Liver (tissue), 9 donors: Measurements from ENCODE around the gene FASTK. TPM values are rescaled to one million over a fixed set of nuclear protein-coding genes. Genes with fewer than 3 reads are reported as not detected.

Source experiments
- DNase-seq: peaks from one replicate; pipeline ENCODE4 v3.0.0-alpha.2; 2017; ENCODE audit warnings: low spot score
- H3K27ac ChIP-seq, 2 donors: one replicate each; pipeline ENCODE4 v1.7.0; 2013; ENCODE audit warnings: inconsistent platforms in 2 of 2, low read length in 2 of 2, control low read depth in 1 of 2, low read depth in 1 of 2, mild to moderate bottlenecking in 1 of 2
- H3K27me3 ChIP-seq, 4 donors: one replicate each; pipeline versions ENCODE4 v1.6.1 to v1.7.0; 2013; ENCODE audit warnings: low read length in 3 of 4, inconsistent platforms in 1 of 4, mild to moderate bottlenecking in 1 of 4, moderate library complexity in 1 of 4; ENCODE audit not compliant: control insufficient read depth in 4 of 4, insufficient read depth in 4 of 4
- H3K36me3 ChIP-seq, 4 donors: one replicate each; pipeline versions ENCODE4 v1.6.1 to v1.7.0; 2013; ENCODE audit warnings: low read length in 3 of 4, mild to moderate bottlenecking in 3 of 4, low read depth in 1 of 4, moderate library complexity in 1 of 4; ENCODE audit not compliant: control insufficient read depth in 4 of 4, insufficient read depth in 3 of 4
- H3K4me1 ChIP-seq, 4 donors: one replicate each; pipeline versions ENCODE4 v1.6.1 to v1.7.0; 2013; ENCODE audit warnings: low read length in 3 of 4, mild to moderate bottlenecking in 3 of 4, moderate library complexity in 1 of 4; ENCODE audit not compliant: control insufficient read depth in 4 of 4, insufficient read depth in 4 of 4
- H3K4me3 ChIP-seq, 3 donors: one replicate each; pipeline versions ENCODE4 v1.6.1 to v1.7.0; 2013; ENCODE audit warnings: low read length in 3 of 3, control low read depth in 1 of 3, low read depth in 1 of 3, mild to moderate bottlenecking in 1 of 3
- H3K9ac ChIP-seq, 2 donors: one replicate each; pipeline ENCODE4 v1.7.0; 2013; ENCODE audit warnings: low read length in 2 of 2, mild to moderate bottlenecking in 2 of 2, moderate library complexity in 2 of 2, control low read depth in 1 of 2, low read depth in 1 of 2
- H3K9me3 ChIP-seq, 4 donors: one replicate each; pipeline versions ENCODE4 v1.6.1 to v1.7.0; 2013; ENCODE audit warnings: low read length in 3 of 4; ENCODE audit not compliant: control insufficient read depth in 4 of 4
- FOXA2 ChIP-seq: IDR thresholded peaks from 2 replicates; pipeline ENCODE4 v1.6.1; 2016; ENCODE audit warnings: antibody characterized with exemption
- GABPA ChIP-seq, 2 donors: IDR thresholded peaks in 1 of 2; conservative IDR thresholded peaks in 1 of 2; 2 replicates each; pipeline ENCODE4 v1.6.1; 2016; ENCODE audit warnings: antibody characterized with exemption in 2 of 2, mild to moderate bottlenecking in 1 of 2, moderate library complexity in 1 of 2
- HNF4A ChIP-seq, 2 donors: conservative IDR thresholded peaks; 2 replicates each; pipeline ENCODE4 v1.6.1; 2016; ENCODE audit warnings: antibody characterized with exemption in 2 of 2, mild to moderate bottlenecking in 2 of 2
- JUND ChIP-seq, 2 donors: IDR thresholded peaks; 2 replicates each; pipeline ENCODE4 v1.6.1; 2016; ENCODE audit warnings: antibody characterized with exemption in 2 of 2
- NR2F2 ChIP-seq: IDR thresholded peaks from 2 replicates; pipeline ENCODE4 v1.6.1; 2016; ENCODE audit warnings: antibody characterized with exemption
- RXRA ChIP-seq, 2 donors: IDR thresholded peaks; 2 replicates each; pipeline ENCODE4 v1.6.1; 2017 to 2018; ENCODE audit warnings: antibody characterized with exemption in 2 of 2, mild to moderate bottlenecking in 1 of 2
- WGBS: extraction: QIAGEN DNeasy Blood & Tissue Kit; methylation state at CpG from one replicate; pipeline ENCODE4 v1.1.7; 2013; 5-methylcytosine and 5-hydroxymethylcytosine counted together
- polyA plus RNA-seq, 2 donors: library from polyadenylated mRNA; stranded (reverse) in 1 of 2; unstranded in 1 of 2; fragments of 200-250 nt in 1 of 2; fragments of >200 nt in 1 of 2; fragmentation: Nextera tagmentation in 1 of 2; extraction: Ambion mirVana in 1 of 2; gene quantifications; one replicate each; pipeline versions ENCODE4 v1.2.1 to v1.2.3, GENCODE V29; 2013 to 2015
- total RNA-seq, 2 donors: library from RNA; depleted of rRNA; stranded (reverse); fragments of >200 nt; gene quantifications; one replicate each; pipeline ENCODE4 v1.2.3, GENCODE V29; 2014
- TF ChIP-seq, protein P1 (sequence below): IDR thresholded peaks from 2 replicates; pipeline ENCODE4 v1.6.1; 2016; ENCODE audit warnings: antibody characterized with exemption
- TF ChIP-seq, protein P2 (sequence below): fragments of 150-350 bp; IDR thresholded peaks from 2 replicates; pipeline ENCODE4 v1.5.1; 2017; ENCODE audit warnings: improper control_type of control experiment, low read depth, low read length; ENCODE audit not compliant: missing input control
- TF ChIP-seq, protein P3 (sequence below): IDR thresholded peaks from 2 replicates; pipeline ENCODE4 v1.6.1; 2016; ENCODE audit warnings: antibody characterized with exemption
- donor health status: healthy.
- donor health status: healthy.
- donor health status: healthy.
- donor health status: healthy.
- donor health status: healthy.

The FASTK gene
- total and polyA plus RNA-seq, 4 donors, result 31.1 to 62.8 (median 43.7) TPM

DNA sequence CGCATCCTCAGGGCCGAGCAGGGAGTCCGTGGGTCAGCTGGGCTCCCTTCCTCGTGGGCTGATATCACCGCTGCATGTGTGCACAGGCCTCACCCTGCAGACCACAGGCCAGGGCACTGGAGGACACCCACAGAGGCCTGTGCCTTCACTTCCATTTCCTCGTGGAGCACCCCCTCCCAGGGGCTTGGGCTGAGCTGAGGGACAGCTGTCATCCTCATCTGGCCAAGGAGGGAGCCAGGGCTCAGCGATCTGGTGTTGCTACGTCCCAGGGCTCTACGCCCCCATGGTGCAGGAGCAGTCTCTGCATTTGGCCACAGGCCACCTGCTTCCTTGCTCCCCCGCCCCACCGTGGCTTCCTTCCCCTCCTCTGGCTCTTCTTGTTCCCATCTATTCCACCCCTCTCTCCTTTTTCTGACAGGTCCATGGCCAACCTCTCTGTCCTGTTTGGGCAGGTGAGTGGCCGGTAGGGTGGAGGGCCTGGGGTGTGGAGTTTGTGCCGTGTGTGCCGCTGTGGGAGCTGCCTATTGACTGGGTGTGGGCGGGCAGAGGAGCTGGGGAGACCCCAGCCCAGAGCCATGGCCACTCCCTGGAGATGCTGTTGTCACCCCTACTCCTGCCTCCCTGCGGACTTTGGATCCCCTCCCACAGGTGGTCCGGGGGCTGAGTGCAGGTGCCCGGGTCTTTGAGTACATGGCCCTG lies 40.6 kb downstream of the FASTK start:
- H3K4me3 ChIP-seq, result no peak overlapping the region
- no peak for DNase-seq
- H3K36me3 ChIP-seq, result peaks cover 0 to 29% (median 2%) of the 10 kb centered on the region in 4 donors
- H3K9me3 ChIP-seq, result no peaks in the 10 kb centered on the region
- H3K4me1 ChIP-seq, result peaks cover 0 to 5% (median 0%) of the 10 kb centered on the region in 4 donors
- H3K27me3 ChIP-seq, result no peaks in the 10 kb centered on the region
- H3K9ac ChIP-seq, result no peak overlapping the region
- no peak overlapping the region for H3K27ac ChIP-seq
- 77% methylated on average over 18 of the region's 18 CpGs for WGBS
- no peak for TF ChIP-seq GABPA (IDR thresholded peaks at IDR 0.05 in 1 of 2, conservative IDR thresholded peaks at IDR 0.05 in 1 of 2)
- TF ChIP-seq FOXA2, result no peak
- no peak for TF ChIP-seq RXRA (IDR thresholded peaks at IDR 0.05)
- TF ChIP-seq, protein P1, sequence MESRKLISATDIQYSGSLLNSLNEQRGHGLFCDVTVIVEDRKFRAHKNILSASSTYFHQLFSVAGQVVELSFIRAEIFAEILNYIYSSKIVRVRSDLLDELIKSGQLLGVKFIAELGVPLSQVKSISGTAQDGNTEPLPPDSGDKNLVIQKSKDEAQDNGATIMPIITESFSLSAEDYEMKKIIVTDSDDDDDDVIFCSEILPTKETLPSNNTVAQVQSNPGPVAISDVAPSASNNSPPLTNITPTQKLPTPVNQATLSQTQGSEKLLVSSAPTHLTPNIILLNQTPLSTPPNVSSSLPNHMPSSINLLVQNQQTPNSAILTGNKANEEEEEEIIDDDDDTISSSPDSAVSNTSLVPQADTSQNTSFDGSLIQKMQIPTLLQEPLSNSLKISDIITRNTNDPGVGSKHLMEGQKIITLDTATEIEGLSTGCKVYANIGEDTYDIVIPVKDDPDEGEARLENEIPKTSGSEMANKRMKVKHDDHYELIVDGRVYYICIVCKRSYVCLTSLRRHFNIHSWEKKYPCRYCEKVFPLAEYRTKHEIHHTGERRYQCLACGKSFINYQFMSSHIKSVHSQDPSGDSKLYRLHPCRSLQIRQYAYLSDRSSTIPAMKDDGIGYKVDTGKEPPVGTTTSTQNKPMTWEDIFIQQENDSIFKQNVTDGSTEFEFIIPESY, result no peak

DNA sequence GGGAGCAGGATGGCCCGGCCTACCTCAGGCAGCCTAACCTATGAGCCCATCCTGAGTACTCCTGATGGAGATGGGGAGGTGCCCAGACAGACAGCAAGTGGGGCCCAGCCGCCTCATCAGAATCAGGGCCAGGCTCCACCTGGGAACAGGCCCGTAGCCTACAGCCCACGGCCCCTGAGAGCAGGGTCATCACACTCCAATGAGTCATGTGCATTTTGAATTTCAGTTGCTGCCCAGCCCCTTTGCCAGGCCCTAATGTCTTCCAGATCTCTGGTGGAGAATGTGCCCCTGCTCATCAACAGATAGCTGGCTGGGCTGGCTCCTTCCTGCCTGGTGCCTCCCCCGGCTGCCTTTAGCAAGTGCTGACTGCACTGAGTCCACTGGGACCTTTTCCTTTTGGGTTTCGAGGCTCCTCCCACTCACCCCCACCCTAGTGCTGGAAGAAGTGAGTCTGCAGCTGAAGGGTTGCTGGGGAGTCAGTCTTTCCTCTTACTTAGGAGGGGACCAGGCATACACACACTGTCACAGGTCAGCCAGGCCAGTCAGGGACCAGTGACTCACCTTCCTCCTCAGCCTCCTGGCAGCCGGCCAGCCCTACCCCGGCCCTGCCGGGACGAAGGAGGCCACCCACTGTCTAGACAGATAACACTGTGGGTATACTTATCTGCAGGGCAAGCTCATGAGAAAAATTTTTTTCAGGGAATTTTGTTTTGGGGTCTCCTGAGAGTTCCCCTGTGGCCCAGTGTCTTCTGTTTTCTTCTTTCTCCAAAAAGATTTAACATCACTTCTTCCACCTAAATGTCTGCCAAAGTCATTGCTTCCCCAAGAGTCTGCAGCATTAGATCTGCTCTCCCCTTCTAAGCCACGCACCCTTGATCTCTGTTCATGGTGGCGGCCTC lies 41.4 kb downstream of the FASTK start:
- WGBS, result 54% methylated on average over 12 of the region's 12 CpGs
- H3K4me3 ChIP-seq, result no peak overlapping the region
- TF ChIP-seq FOXA2, result no peak
- TF ChIP-seq, protein P2, sequence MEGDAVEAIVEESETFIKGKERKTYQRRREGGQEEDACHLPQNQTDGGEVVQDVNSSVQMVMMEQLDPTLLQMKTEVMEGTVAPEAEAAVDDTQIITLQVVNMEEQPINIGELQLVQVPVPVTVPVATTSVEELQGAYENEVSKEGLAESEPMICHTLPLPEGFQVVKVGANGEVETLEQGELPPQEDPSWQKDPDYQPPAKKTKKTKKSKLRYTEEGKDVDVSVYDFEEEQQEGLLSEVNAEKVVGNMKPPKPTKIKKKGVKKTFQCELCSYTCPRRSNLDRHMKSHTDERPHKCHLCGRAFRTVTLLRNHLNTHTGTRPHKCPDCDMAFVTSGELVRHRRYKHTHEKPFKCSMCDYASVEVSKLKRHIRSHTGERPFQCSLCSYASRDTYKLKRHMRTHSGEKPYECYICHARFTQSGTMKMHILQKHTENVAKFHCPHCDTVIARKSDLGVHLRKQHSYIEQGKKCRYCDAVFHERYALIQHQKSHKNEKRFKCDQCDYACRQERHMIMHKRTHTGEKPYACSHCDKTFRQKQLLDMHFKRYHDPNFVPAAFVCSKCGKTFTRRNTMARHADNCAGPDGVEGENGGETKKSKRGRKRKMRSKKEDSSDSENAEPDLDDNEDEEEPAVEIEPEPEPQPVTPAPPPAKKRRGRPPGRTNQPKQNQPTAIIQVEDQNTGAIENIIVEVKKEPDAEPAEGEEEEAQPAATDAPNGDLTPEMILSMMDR, result no peak
- peak in 1 of 2 donors; percentile 64 for TF ChIP-seq JUND (IDR thresholded peaks at IDR 0.05)
- TF ChIP-seq, protein P3, sequence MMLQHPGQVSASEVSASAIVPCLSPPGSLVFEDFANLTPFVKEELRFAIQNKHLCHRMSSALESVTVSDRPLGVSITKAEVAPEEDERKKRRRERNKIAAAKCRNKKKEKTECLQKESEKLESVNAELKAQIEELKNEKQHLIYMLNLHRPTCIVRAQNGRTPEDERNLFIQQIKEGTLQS, result no peak
- peaks cover 0 to 28% (median 5%) of the 10 kb centered on the region in 4 donors for H3K36me3 ChIP-seq
- no peaks in the 10 kb centered on the region for H3K27me3 ChIP-seq
- no peaks in the 10 kb centered on the region for H3K9me3 ChIP-seq
- H3K4me1 ChIP-seq, result peaks cover 0 to 5% (median 0%) of the 10 kb centered on the region in 4 donors
- H3K9ac ChIP-seq, result no peak overlapping the region
- no peak overlapping the region for H3K27ac ChIP-seq
- peak; percentile 87 for DNase-seq

DNA sequence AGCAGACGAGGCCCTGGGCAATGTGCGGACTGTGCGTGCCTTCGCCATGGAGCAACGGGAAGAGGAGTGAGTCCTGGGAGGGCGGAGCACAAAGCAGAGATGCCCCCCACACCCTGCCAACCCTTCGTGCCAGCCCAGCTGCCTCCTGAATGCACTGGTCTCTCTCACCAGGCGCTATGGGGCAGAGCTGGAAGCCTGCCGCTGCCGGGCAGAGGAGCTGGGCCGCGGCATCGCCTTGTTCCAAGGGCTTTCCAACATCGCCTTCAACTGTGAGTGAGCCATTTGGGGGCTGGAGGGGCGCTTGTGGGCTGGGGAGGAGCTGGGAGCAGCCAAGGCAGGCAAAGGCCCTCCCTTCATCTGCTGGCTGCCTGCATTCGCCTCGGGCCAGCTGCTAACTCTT lies 44.7 kb downstream of the FASTK start:
- peaks cover 0 to 22% (median 5%) of the 10 kb centered on the region in 4 donors for H3K36me3 ChIP-seq
- 94% methylated on average over 17 of the region's 17 CpGs for WGBS
- H3K4me1 ChIP-seq, result peaks cover 0 to 5% (median 0%) of the 10 kb centered on the region in 4 donors
- no peaks in the 10 kb centered on the region for H3K9me3 ChIP-seq
- H3K27ac ChIP-seq, result no peak overlapping the region
- no peak overlapping the region for H3K9ac ChIP-seq
- H3K4me3 ChIP-seq, result no peak overlapping the region
- H3K27me3 ChIP-seq, result no peaks in the 10 kb centered on the region
- TF ChIP-seq JUND (IDR thresholded peaks at IDR 0.05) (no peak), FOXA2 (no peak), HNF4A (conservative IDR thresholded peaks at IDR 0.05) (no peak), NR2F2 (no peak)
- TF ChIP-seq, protein P1, result no peak
- DNase-seq, result no peak
